Measurements from ENCODE around the gene OS9.
"Not testable (repeated sequence)": the region's sequence is repeated elsewhere in the genome, so short reads cannot be mapped to it uniquely, and the experiment has no call there.

Gene OS9

GRCh38 chr12:57715786-57716185 is 21.9 kb downstream of the OS9 start:
- Histone ChIP-seq H3K4me1 (ENCODE audit: control insufficient read depth, insufficient read depth, low read length) (no peaks in the 10 kb centered on the region), H3K27ac (ENCODE audit: low read length) (no peak overlapping the region), H3K9ac (ENCODE audit: low read length in 2 of 2) (no peak overlapping the region), H3K27me3 (ENCODE audit: control insufficient read depth in 1 of 2, insufficient read depth in 2 of 2, low read length in 2 of 2) (no peaks in the 10 kb centered on the region), H3K9me3 (ENCODE audit: control insufficient read depth in 2 of 2, low read length in 2 of 2) (no peaks in the 10 kb centered on the region), H3K36me3 (ENCODE audit: control insufficient read depth in 2 of 2, insufficient read depth in 2 of 2, low read length in 2 of 2) (peaks cover 46 to 54% of the 10 kb centered on the region in 2 donors), H3K4me3 (ENCODE audit: low read length in 2 of 2) (no peak overlapping the region)

- H3K9ac ChIP-seq (ENCODE audit: low read length in 2 of 2): no peak overlapping the region
- no peaks in the 10 kb centered on the region for H3K9me3 ChIP-seq (ENCODE audit: control insufficient read depth in 2 of 2, low read length in 2 of 2)
- H3K27me3 ChIP-seq (ENCODE audit: control insufficient read depth in 1 of 2, insufficient read depth in 2 of 2, low read length in 2 of 2): no peaks in the 10 kb centered on the region
- no peaks in the 10 kb centered on the region for H3K4me1 ChIP-seq (ENCODE audit: control insufficient read depth, insufficient read depth, low read length)
- no peak overlapping the region for H3K4me3 ChIP-seq (ENCODE audit: low read length in 2 of 2)
- H3K27ac ChIP-seq (ENCODE audit: low read length): no peak overlapping the region
- H3K36me3 ChIP-seq (ENCODE audit: control insufficient read depth in 2 of 2, insufficient read depth in 2 of 2, low read length in 2 of 2): peaks cover 52 to 54% of the 10 kb centered on the region in 2 donors
These were observed 22.4 kb downstream of the OS9 start for GRCh38 chr12:57716305-57716704.

- H3K27me3 ChIP-seq (ENCODE audit: control insufficient read depth in 1 of 2, insufficient read depth in 2 of 2, low read length in 2 of 2): no peaks in the 10 kb centered on the region
- H3K27ac ChIP-seq (ENCODE audit: low read length): no peak overlapping the region
- no peak overlapping the region for H3K9ac ChIP-seq (ENCODE audit: low read length in 2 of 2)
- peaks cover 54% of the 10 kb centered on the region in 2 donors for H3K36me3 ChIP-seq (ENCODE audit: control insufficient read depth in 2 of 2, insufficient read depth in 2 of 2, low read length in 2 of 2)
- no peaks in the 10 kb centered on the region for H3K4me1 ChIP-seq (ENCODE audit: control insufficient read depth, insufficient read depth, low read length)
- no peaks in the 10 kb centered on the region for H3K9me3 ChIP-seq (ENCODE audit: control insufficient read depth in 2 of 2, low read length in 2 of 2)
- H3K4me3 ChIP-seq (ENCODE audit: low read length in 2 of 2): no peak overlapping the region
These were observed 23.2 kb downstream of the OS9 start for GRCh38 chr12:57717131-57717530.

- H3K4me1 ChIP-seq (ENCODE audit: control insufficient read depth, insufficient read depth, low read length): no peaks in the 10 kb centered on the region
- peaks cover 54% of the 10 kb centered on the region in 2 donors for H3K36me3 ChIP-seq (ENCODE audit: control insufficient read depth in 2 of 2, insufficient read depth in 2 of 2, low read length in 2 of 2)
- H3K27ac ChIP-seq (ENCODE audit: low read length): no peak overlapping the region
- H3K4me3 ChIP-seq (ENCODE audit: low read length in 2 of 2): no peak overlapping the region
- H3K9me3 ChIP-seq (ENCODE audit: control insufficient read depth in 2 of 2, low read length in 2 of 2): no peaks in the 10 kb centered on the region
- H3K27me3 ChIP-seq (ENCODE audit: control insufficient read depth in 1 of 2, insufficient read depth in 2 of 2, low read length in 2 of 2): no peaks in the 10 kb centered on the region
- H3K9ac ChIP-seq (ENCODE audit: low read length in 2 of 2): no peak overlapping the region
These were observed 24.1 kb downstream of the OS9 start for GRCh38 chr12:57717846-57718640.

GRCh38 chr12:57718641-57719528 is 25.0 kb downstream of the OS9 start:
- Histone ChIP-seq H3K9me3 (ENCODE audit: control insufficient read depth in 2 of 2, low read length in 2 of 2) (no peaks in the 10 kb centered on the region), H3K27me3 (ENCODE audit: control insufficient read depth in 1 of 2, insufficient read depth in 2 of 2, low read length in 2 of 2) (no peaks in the 10 kb centered on the region), H3K27ac (ENCODE audit: low read length) (no peak overlapping the region), H3K4me1 (ENCODE audit: control insufficient read depth, insufficient read depth, low read length) (no peaks in the 10 kb centered on the region), H3K9ac (ENCODE audit: low read length in 2 of 2) (no peak overlapping the region), H3K4me3 (ENCODE audit: low read length in 2 of 2) (no peak overlapping the region), H3K36me3 (ENCODE audit: control insufficient read depth in 2 of 2, insufficient read depth in 2 of 2, low read length in 2 of 2) (peaks cover 52 to 54% of the 10 kb centered on the region in 2 donors)

GRCh38 chr12:57719777-57720605 is 26.1 kb downstream of the OS9 start:
- Histone ChIP-seq H3K9me3 (ENCODE audit: control insufficient read depth in 2 of 2, low read length in 2 of 2) (no peaks in the 10 kb centered on the region), H3K27me3 (ENCODE audit: control insufficient read depth in 1 of 2, insufficient read depth in 2 of 2, low read length in 2 of 2) (peaks cover 1 to 5% of the 10 kb centered on the region in 2 donors), H3K27ac (ENCODE audit: low read length) (no peak overlapping the region), H3K9ac (ENCODE audit: low read length in 2 of 2) (no peak overlapping the region), H3K4me3 (ENCODE audit: low read length in 2 of 2) (no peak overlapping the region), H3K4me1 (ENCODE audit: control insufficient read depth, insufficient read depth, low read length) (no peaks in the 10 kb centered on the region), H3K36me3 (ENCODE audit: control insufficient read depth in 2 of 2, insufficient read depth in 2 of 2, low read length in 2 of 2) (peaks cover 49 to 54% of the 10 kb centered on the region in 2 donors)

- H3K36me3 ChIP-seq (ENCODE audit: control insufficient read depth in 2 of 2, insufficient read depth in 2 of 2, low read length in 2 of 2): peaks cover 43 to 48% of the 10 kb centered on the region in 2 donors
- H3K4me1 ChIP-seq (ENCODE audit: control insufficient read depth, insufficient read depth, low read length): peaks cover 1% of the 10 kb centered on the region
- no peak overlapping the region for H3K9ac ChIP-seq (ENCODE audit: low read length in 2 of 2)
- H3K9me3 ChIP-seq (ENCODE audit: control insufficient read depth in 2 of 2, low read length in 2 of 2): no peaks in the 10 kb centered on the region
- H3K27ac ChIP-seq (ENCODE audit: low read length): no peak overlapping the region
- no peak overlapping the region for H3K4me3 ChIP-seq (ENCODE audit: low read length in 2 of 2)
- H3K27me3 ChIP-seq (ENCODE audit: control insufficient read depth in 1 of 2, insufficient read depth in 2 of 2, low read length in 2 of 2): peaks cover 5 to 8% of the 10 kb centered on the region in 2 donors
These were observed 27.0 kb downstream of the OS9 start for GRCh38 chr12:57720606-57721595.

- not testable (repeated sequence) for H3K27ac ChIP-seq (ENCODE audit: low read length); H3K9ac ChIP-seq (ENCODE audit: low read length in 2 of 2); H3K4me3 ChIP-seq (ENCODE audit: low read length in 2 of 2); H3K9me3 ChIP-seq (ENCODE audit: control insufficient read depth in 2 of 2, low read length in 2 of 2)
- Histone ChIP-seq H3K36me3 (ENCODE audit: control insufficient read depth in 2 of 2, insufficient read depth in 2 of 2, low read length in 2 of 2) (peaks cover 32 to 37% of the 10 kb centered on the region in 2 donors), H3K27me3 (ENCODE audit: control insufficient read depth in 1 of 2, insufficient read depth in 2 of 2, low read length in 2 of 2) (peaks cover 12 to 19% of the 10 kb centered on the region in 2 donors), H3K4me1 (ENCODE audit: control insufficient read depth, insufficient read depth, low read length) (peaks cover 12% of the 10 kb centered on the region)
These were observed 28.1 kb downstream of the OS9 start for GRCh38 chr12:57721846-57722608.

All from stomach smooth muscle (tissue), 2 donors.